ENCODE results near the gene WARS2. TPM values are rescaled to one million over a fixed set of nuclear protein-coding genes. Genes with fewer than 3 reads are reported as not detected.
A peak's percentile ranks its signal among the peaks of the same experiment; 100 is the strongest.

WARS2 gene
- polyA plus RNA-seq (2013, experiment 1 of 2) = 14.5 TPM
- polyA plus RNA-seq (2013, experiment 2 of 2) = 13.2 TPM

- WGBS (ENCODE audit: extremely low coverage, insufficient coverage, low lambda C conversion rate) = no CpG with 5 or more reads among the region's 50 CpGs
- H3K79me1 ChIP-seq (ENCODE audit: low read length) = no peaks in the 10 kb centered on the region
- no peaks in the 10 kb centered on the region for H3K36me3 ChIP-seq (ENCODE audit: control insufficient read depth, insufficient read depth, low read length)
Measured at GRCh38 chr1:119140177-119141019, at the start of gene WARS2. TSS of gene WARS2 (minus strand) at chr1:119140653. CDS start at chr1:119140644, 9 bp downstream.

DNA sequence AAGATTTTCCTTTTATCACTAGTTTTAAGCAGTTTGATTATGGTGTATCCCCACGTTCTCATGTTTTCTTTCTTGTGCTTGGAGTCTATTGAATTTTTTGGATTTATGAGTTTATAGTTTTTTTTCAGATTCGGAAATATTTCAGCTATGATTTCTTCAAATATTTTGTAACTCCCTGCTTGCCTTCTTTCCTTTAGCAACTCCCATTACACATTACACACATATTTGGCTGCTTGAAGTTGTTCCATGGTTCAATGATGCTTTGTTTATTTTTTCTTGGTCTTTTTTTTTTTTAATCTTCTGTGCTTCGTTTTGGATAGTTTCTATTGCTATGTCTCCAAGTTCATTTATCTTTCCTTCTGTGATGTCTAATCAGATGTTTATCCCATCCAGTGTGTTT lies 48.5 kb upstream of the WARS2 start:
- Histone ChIP-seq H3K27ac (ENCODE audit: low read depth, low read length) (no peak overlapping the region), H3K4me3 (ENCODE audit: low read length) (no peak overlapping the region), H3K18ac (ENCODE audit: low read length) (no peak overlapping the region), H3K79me2 (ENCODE audit: control insufficient read depth, insufficient read depth, low read length) (no peaks in the 10 kb centered on the region), H3K27me3 (ENCODE audit: insufficient read depth, low read length, poor library complexity) (no peaks in the 10 kb centered on the region), H3K56ac (ENCODE audit: low read length) (no peak overlapping the region), H2BK15ac (replicated peaks; ENCODE audit: low read depth) (no peak overlapping the region), H3K4ac (ENCODE audit: low read depth, low read length) (no peak overlapping the region), H2AK5ac (ENCODE audit: low read length) (no peak overlapping the region), H4K8ac (ENCODE audit: low read depth, low read length) (no peak overlapping the region), H3K4me1 (ENCODE audit: control insufficient read depth, low read depth, low read length) (no peaks in the 10 kb centered on the region), H4K5ac (ENCODE audit: low read length) (no peak overlapping the region), H3K23ac (ENCODE audit: low read length) (no peak overlapping the region), H2BK120ac (ENCODE audit: low read depth, low read length) (no peak overlapping the region), H3K4me2 (ENCODE audit: low read length) (no peak overlapping the region), H3K79me1 (ENCODE audit: low read length) (no peaks in the 10 kb centered on the region), H2BK5ac (ENCODE audit: low read length) (no peak overlapping the region), H3K9ac (ENCODE audit: low read length) (no peak overlapping the region), H3K36me3 (ENCODE audit: control insufficient read depth, insufficient read depth, low read length) (no peaks in the 10 kb centered on the region)
- no peak for DNase-seq
- no CpG with 5 or more reads among the region's 3 CpGs for WGBS (ENCODE audit: extremely low coverage, insufficient coverage, low lambda C conversion rate)

More at GRCh38 chr1:119140177-119141019, at the start of gene WARS2:
- peak within 1 kb of the TSS; percentile 44 for H3K4ac ChIP-seq (ENCODE audit: low read depth, low read length)
- H3K27ac ChIP-seq (ENCODE audit: low read depth, low read length) = peak within 1 kb of the TSS; percentile 55
- peaks cover 3% of the 10 kb centered on the region for H3K79me2 ChIP-seq (ENCODE audit: control insufficient read depth, insufficient read depth, low read length)
- no peak within 1 kb of the TSS for H2BK15ac ChIP-seq (replicated peaks; ENCODE audit: low read depth)
- peak; percentile 99 for DNase-seq
- H2BK120ac ChIP-seq (ENCODE audit: low read depth, low read length) = no peak within 1 kb of the TSS
- H3K9ac ChIP-seq (ENCODE audit: low read length) = peak within 1 kb of the TSS; percentile 82
- H3K27me3 ChIP-seq (ENCODE audit: insufficient read depth, low read length, poor library complexity) = no peaks in the 10 kb centered on the region
- H4K5ac ChIP-seq (ENCODE audit: low read length) = peak within 1 kb of the TSS; percentile 17
- peak within 1 kb of the TSS; percentile 69 for H3K18ac ChIP-seq (ENCODE audit: low read length)
- peak within 1 kb of the TSS; percentile 55 for H3K4me3 ChIP-seq (ENCODE audit: low read length)
- H3K56ac ChIP-seq (ENCODE audit: low read length) = peak within 1 kb of the TSS; percentile 89
- H3K4me1 ChIP-seq (ENCODE audit: control insufficient read depth, low read depth, low read length) = peaks cover 2% of the 10 kb centered on the region
- H2AK5ac ChIP-seq (ENCODE audit: low read length) = peak within 1 kb of the TSS; percentile 38
- H3K4me2 ChIP-seq (ENCODE audit: low read length) = peak within 1 kb of the TSS; percentile 57
- H3K23ac ChIP-seq (ENCODE audit: low read length) = no peak within 1 kb of the TSS
- H4K8ac ChIP-seq (ENCODE audit: low read depth, low read length) = no peak within 1 kb of the TSS
- peak within 1 kb of the TSS; percentile 24 for H2BK5ac ChIP-seq (ENCODE audit: low read length)

- no peak overlapping the region for H2BK5ac ChIP-seq (ENCODE audit: low read length)
- no peaks in the 10 kb centered on the region for H3K79me1 ChIP-seq (ENCODE audit: low read length)
- no peak overlapping the region for H2BK120ac ChIP-seq (ENCODE audit: low read depth, low read length)
- no peak overlapping the region for H4K8ac ChIP-seq (ENCODE audit: low read depth, low read length)
- H3K27me3 ChIP-seq (ENCODE audit: insufficient read depth, low read length, poor library complexity) = no peaks in the 10 kb centered on the region
- no peak overlapping the region for H3K4me2 ChIP-seq (ENCODE audit: low read length)
- H3K4me1 ChIP-seq (ENCODE audit: control insufficient read depth, low read depth, low read length) = no peaks in the 10 kb centered on the region
- no peak overlapping the region for H2BK15ac ChIP-seq (replicated peaks; ENCODE audit: low read depth)
- no peak overlapping the region for H3K27ac ChIP-seq (ENCODE audit: low read depth, low read length)
- H2AK5ac ChIP-seq (ENCODE audit: low read length) = no peak overlapping the region
- H3K79me2 ChIP-seq (ENCODE audit: control insufficient read depth, insufficient read depth, low read length) = no peaks in the 10 kb centered on the region
- no CpG with 5 or more reads among the region's 2 CpGs for WGBS (ENCODE audit: extremely low coverage, insufficient coverage, low lambda C conversion rate)
- H3K9ac ChIP-seq (ENCODE audit: low read length) = no peak overlapping the region
- H3K36me3 ChIP-seq (ENCODE audit: control insufficient read depth, insufficient read depth, low read length) = no peaks in the 10 kb centered on the region
- H3K56ac ChIP-seq (ENCODE audit: low read length) = no peak overlapping the region
- H4K5ac ChIP-seq (ENCODE audit: low read length) = no peak overlapping the region
- no peak overlapping the region for H3K4me3 ChIP-seq (ENCODE audit: low read length)
- H3K18ac ChIP-seq (ENCODE audit: low read length) = no peak overlapping the region
- H3K4ac ChIP-seq (ENCODE audit: low read depth, low read length) = no peak overlapping the region
- DNase-seq = no peak
- no peak overlapping the region for H3K23ac ChIP-seq (ENCODE audit: low read length)
Measured at GRCh38 chr1:119187416-119187815, 47.0 kb upstream of the WARS2 start.

- Histone ChIP-seq H2BK5ac (ENCODE audit: low read length) (no peak overlapping the region), H3K27me3 (ENCODE audit: insufficient read depth, low read length, poor library complexity) (no peaks in the 10 kb centered on the region), H3K79me1 (ENCODE audit: low read length) (no peaks in the 10 kb centered on the region), H2BK120ac (ENCODE audit: low read depth, low read length) (no peak overlapping the region), H3K27ac (ENCODE audit: low read depth, low read length) (no peak overlapping the region), H4K5ac (ENCODE audit: low read length) (no peak overlapping the region), H3K79me2 (ENCODE audit: control insufficient read depth, insufficient read depth, low read length) (no peaks in the 10 kb centered on the region), H3K56ac (ENCODE audit: low read length) (no peak overlapping the region), H4K8ac (ENCODE audit: low read depth, low read length) (no peak overlapping the region), H3K4me1 (ENCODE audit: control insufficient read depth, low read depth, low read length) (no peaks in the 10 kb centered on the region), H3K4me2 (ENCODE audit: low read length) (no peak overlapping the region), H3K18ac (ENCODE audit: low read length) (no peak overlapping the region), H3K9ac (ENCODE audit: low read length) (no peak overlapping the region), H2AK5ac (ENCODE audit: low read length) (no peak overlapping the region), H2BK15ac (replicated peaks; ENCODE audit: low read depth) (no peak overlapping the region), H3K4ac (ENCODE audit: low read depth, low read length) (no peak overlapping the region), H3K23ac (ENCODE audit: low read length) (no peak overlapping the region), H3K4me3 (ENCODE audit: low read length) (no peak overlapping the region), H3K36me3 (ENCODE audit: control insufficient read depth, insufficient read depth, low read length) (no peaks in the 10 kb centered on the region)
- WGBS (ENCODE audit: extremely low coverage, insufficient coverage, low lambda C conversion rate) = no CpG with 5 or more reads among the region's 2 CpGs
- no peak for DNase-seq
Measured at GRCh38 chr1:119186471-119186870, 46.0 kb upstream of the WARS2 start.

DNA sequence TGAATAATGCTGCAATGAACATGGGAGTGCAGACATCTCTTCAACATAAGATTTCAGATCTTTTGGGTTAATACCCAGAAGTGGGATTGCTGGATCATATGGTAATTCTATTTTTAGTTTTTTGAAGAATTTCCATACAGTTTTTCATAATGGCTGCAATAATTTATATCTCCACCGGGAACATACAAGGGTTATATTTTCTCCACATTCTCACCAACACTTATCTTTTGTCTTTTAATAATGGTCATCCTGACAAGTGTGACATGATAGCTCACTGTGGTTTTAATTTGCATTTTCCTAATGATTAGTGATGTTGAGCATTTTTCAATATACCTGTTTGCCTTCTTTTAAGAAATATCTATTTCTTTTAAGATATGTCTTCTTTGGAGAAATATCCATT lies 44.5 kb upstream of the WARS2 start:
- Histone ChIP-seq H2BK120ac (ENCODE audit: low read depth, low read length) (no peak overlapping the region), H3K27ac (ENCODE audit: low read depth, low read length) (no peak overlapping the region), H2BK5ac (ENCODE audit: low read length) (no peak overlapping the region), H3K79me2 (ENCODE audit: control insufficient read depth, insufficient read depth, low read length) (no peaks in the 10 kb centered on the region), H3K36me3 (ENCODE audit: control insufficient read depth, insufficient read depth, low read length) (no peaks in the 10 kb centered on the region), H3K4me1 (ENCODE audit: control insufficient read depth, low read depth, low read length) (no peaks in the 10 kb centered on the region), H3K9ac (ENCODE audit: low read length) (no peak overlapping the region), H3K56ac (ENCODE audit: low read length) (no peak overlapping the region), H3K4me3 (ENCODE audit: low read length) (no peak overlapping the region), H4K5ac (ENCODE audit: low read length) (no peak overlapping the region), H3K79me1 (ENCODE audit: low read length) (no peaks in the 10 kb centered on the region), H2BK15ac (replicated peaks; ENCODE audit: low read depth) (no peak overlapping the region), H3K27me3 (ENCODE audit: insufficient read depth, low read length, poor library complexity) (no peaks in the 10 kb centered on the region), H3K18ac (ENCODE audit: low read length) (no peak overlapping the region), H4K8ac (ENCODE audit: low read depth, low read length) (no peak overlapping the region), H2AK5ac (ENCODE audit: low read length) (no peak overlapping the region), H3K23ac (ENCODE audit: low read length) (no peak overlapping the region), H3K4me2 (ENCODE audit: low read length) (no peak overlapping the region), H3K4ac (ENCODE audit: low read depth, low read length) (no peak overlapping the region)
- WGBS (ENCODE audit: extremely low coverage, insufficient coverage, low lambda C conversion rate) = no CpG with 5 or more reads among the region's 1 CpG
- no peak for DNase-seq

All from mesendoderm (in vitro differentiated cells).